H1 (cell line): ENCODE measurements around the gene RBM26. TPM values are rescaled to one million over a fixed set of nuclear protein-coding genes. Genes with fewer than 3 reads are reported as not detected.

Experiments
- BRCA1 ChIP-seq: IDR thresholded peaks from 2 replicates; pipeline ENCODE4 v1.6.1; 2012; ENCODE audit warnings: low read depth, low read length, improper control_type of control experiment
- CREB1 ChIP-seq: IDR thresholded peaks from 2 replicates; pipeline ENCODE4 v1.6.1; 2012; ENCODE audit warnings: inconsistent platforms
- CTBP2 ChIP-seq: IDR thresholded peaks from 2 replicates; pipeline ENCODE4 v1.7.0; 2011; ENCODE audit warnings: borderline replicate concordance, mild to moderate bottlenecking, moderate library complexity, mixed read lengths, low read length; ENCODE audit not compliant: insufficient read depth, insufficient read length
- EP300 ChIP-seq, 2 experiments: IDR thresholded peaks; 1 replicate in 1 of 2; 2 replicates in 1 of 2; pipeline ENCODE4 v1.6.1; 2011 to 2012; ENCODE audit warnings: low read depth in 2 of 2, low read length in 2 of 2, mild to moderate bottlenecking in 2 of 2, borderline replicate concordance in 1 of 2, inconsistent platforms in 1 of 2, moderate library complexity in 1 of 2
- EZH2 ChIP-seq: fragments of 200-600 bp; sonication (generic); IDR thresholded peaks from 2 replicates; pipeline ENCODE4 v1.7.1; 2012; ENCODE audit warnings: low read depth, mild to moderate bottlenecking, moderate library complexity, low read length, inconsistent platforms; ENCODE audit not compliant: severe bottlenecking
- FOSL1 ChIP-seq: IDR thresholded peaks from 2 replicates; pipeline ENCODE4 v1.6.1; 2011; ENCODE audit warnings: mild to moderate bottlenecking, low read depth, low read length, moderate library complexity; ENCODE audit not compliant: insufficient read depth
- MAFK ChIP-seq: IDR thresholded peaks from 2 replicates; pipeline ENCODE4 v1.6.1; 2012; ENCODE audit warnings: low read depth, mild to moderate bottlenecking, improper control_type of control experiment, low read length
- NANOG ChIP-seq: IDR thresholded peaks from 2 replicates; pipeline ENCODE4 v1.6.1; 2011; ENCODE audit warnings: low read length, low read depth, mild to moderate bottlenecking, inconsistent platforms; ENCODE audit not compliant: insufficient read depth, poor library complexity, severe bottlenecking
- NRF1 ChIP-seq: IDR thresholded peaks from 2 replicates; pipeline ENCODE4 v1.6.1; 2011; ENCODE audit warnings: mild to moderate bottlenecking, low read depth, low read length, improper control_type of control experiment
- POLR2A ChIP-seq, 2 experiments: IDR thresholded peaks; 1 replicate in 1 of 2; 2 replicates in 1 of 2; pipeline ENCODE4 v1.6.1; 2011; ENCODE audit warnings: low read depth in 2 of 2, low read length in 2 of 2, mild to moderate bottlenecking in 2 of 2; ENCODE audit errors: control extremely low read depth in 1 of 2
- SP1 ChIP-seq: IDR thresholded peaks from 2 replicates; pipeline ENCODE4 v1.6.1; 2011; ENCODE audit warnings: low read depth, low read length
- TAF1 ChIP-seq: IDR thresholded peaks from 2 replicates; pipeline ENCODE4 v1.6.1; 2011; ENCODE audit warnings: mild to moderate bottlenecking, low read depth, low read length
- TBP ChIP-seq: IDR thresholded peaks from 2 replicates; pipeline ENCODE4 v1.6.1; 2011; ENCODE audit warnings: low read depth, low read length, improper control_type of control experiment
- TCF12 ChIP-seq: IDR thresholded peaks from 2 replicates; pipeline ENCODE4 v1.6.1; 2011; ENCODE audit warnings: low read depth, mild to moderate bottlenecking, low read length
- polyA plus RNA-seq, 7 experiments: library from polyadenylated mRNA; depleted of rRNA in 3 of 7; stranded (reverse) in 5 of 7; unstranded in 2 of 7; fragments of >200 nt in 5 of 7; fragments of 200-250 nt in 2 of 7; gene quantifications; 1 replicate in 5 of 7; 2 replicates in 1 of 7; 4 replicates in 1 of 7; pipeline versions ENCODE4 v1.2.1 to v1.2.3, GENCODE V29; 2011 to 2013; ENCODE audit warnings: missing spikeins in 2 of 7, mixed read lengths in 2 of 7
- total RNA-seq: library from RNA; stranded (reverse); fragmentation: NEBNext Ultra II Directional; extraction: Animal tissue kit (Norgen Biotek cat#: 25700); gene quantifications from 2 replicates; pipeline ENCODE4 v1.2.1, GENCODE V29; 2021
- TF ChIP-seq, protein P1 (sequence below): IDR thresholded peaks from 2 replicates; pipeline ENCODE4 v1.6.1; 2012; ENCODE audit warnings: low read length, inconsistent platforms
- TF ChIP-seq, protein P2 (sequence below), 3 experiments: IDR thresholded peaks; 1 replicate in 2 of 3; 2 replicates in 1 of 3; pipeline versions ENCODE4 v1.5.1 to v1.6.1; 2011; ENCODE audit warnings: low read length in 3 of 3, mild to moderate bottlenecking in 3 of 3, inconsistent platforms in 2 of 3, low read depth in 1 of 3, moderate library complexity in 1 of 3; ENCODE audit not compliant: insufficient read depth in 1 of 3; ENCODE audit errors: control extremely low read depth in 1 of 3
- TF ChIP-seq, protein P3 (sequence below): IDR thresholded peaks from 2 replicates; pipeline ENCODE4 v1.6.1; 2012; ENCODE audit warnings: inconsistent platforms
- TF ChIP-seq, protein P4 (sequence below): IDR thresholded peaks from 2 replicates; pipeline ENCODE4 v1.6.1; 2011; ENCODE audit warnings: low read length, improper control_type of control experiment

Gene RBM26
- total and polyA plus RNA-seq, 2 of the 8 experiments (the other 6 are each of a cell fraction or from before 2014, with no cell fraction given): 20.3 to 65.5 TPM

DNA sequence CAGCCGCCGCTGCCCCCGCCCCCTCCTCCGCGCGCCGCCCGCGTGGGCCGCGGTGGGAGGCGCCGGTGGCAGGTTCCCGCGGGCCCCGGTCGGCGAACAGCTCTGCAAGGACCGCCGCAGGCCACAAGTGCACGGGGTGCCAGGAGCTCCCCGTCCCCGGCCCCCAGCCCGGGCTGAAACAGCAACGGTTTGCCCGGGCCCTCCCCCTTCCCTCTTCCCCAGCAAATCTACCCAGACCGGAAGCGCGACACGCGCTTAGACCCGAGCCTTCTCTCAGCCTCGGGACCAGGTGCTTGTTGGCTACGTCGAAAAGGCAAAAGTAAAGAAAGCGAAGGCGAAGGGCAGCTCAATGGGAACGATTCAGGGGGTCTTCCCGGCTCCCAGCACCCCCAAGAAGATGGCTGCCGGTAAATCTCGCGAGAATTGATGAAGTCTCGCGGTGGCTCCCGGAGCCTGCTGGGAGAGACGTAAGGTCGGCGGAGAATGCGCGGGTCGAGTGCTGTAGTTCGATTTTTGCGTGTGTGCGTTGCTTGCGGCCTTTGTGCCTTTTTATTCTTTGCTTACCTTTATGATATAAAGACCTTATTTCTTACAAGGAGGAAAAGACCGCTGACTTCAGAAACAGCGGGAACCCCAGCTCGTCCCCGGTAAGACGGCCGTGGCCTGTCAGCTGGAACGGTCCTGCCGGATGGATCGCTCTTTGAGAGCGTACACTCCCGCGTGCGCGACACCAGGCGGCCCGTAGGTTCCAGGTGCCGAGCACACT lies at the start of gene RBM26 (continued):
- no peak for TF ChIP-seq FOSL1
- 0 out of 2 replicates have a peak, but pooled peaks have one; percentile 20 for TF ChIP-seq TCF12
- no peak for TF ChIP-seq EP300 (IDR thresholded peaks at IDR 0.05; ENCODE audit: borderline replicate concordance in 1 of 2, low read depth in 2 of 2, low read length in 2 of 2)
- TF ChIP-seq NRF1: no peak
- TF ChIP-seq EZH2: no peak
- TF ChIP-seq, protein P1, sequence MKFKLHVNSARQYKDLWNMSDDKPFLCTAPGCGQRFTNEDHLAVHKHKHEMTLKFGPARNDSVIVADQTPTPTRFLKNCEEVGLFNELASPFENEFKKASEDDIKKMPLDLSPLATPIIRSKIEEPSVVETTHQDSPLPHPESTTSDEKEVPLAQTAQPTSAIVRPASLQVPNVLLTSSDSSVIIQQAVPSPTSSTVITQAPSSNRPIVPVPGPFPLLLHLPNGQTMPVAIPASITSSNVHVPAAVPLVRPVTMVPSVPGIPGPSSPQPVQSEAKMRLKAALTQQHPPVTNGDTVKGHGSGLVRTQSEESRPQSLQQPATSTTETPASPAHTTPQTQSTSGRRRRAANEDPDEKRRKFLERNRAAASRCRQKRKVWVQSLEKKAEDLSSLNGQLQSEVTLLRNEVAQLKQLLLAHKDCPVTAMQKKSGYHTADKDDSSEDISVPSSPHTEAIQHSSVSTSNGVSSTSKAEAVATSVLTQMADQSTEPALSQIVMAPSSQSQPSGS: peak; percentile 87
- TF ChIP-seq SP1: no peak
- TF ChIP-seq, protein P2, sequence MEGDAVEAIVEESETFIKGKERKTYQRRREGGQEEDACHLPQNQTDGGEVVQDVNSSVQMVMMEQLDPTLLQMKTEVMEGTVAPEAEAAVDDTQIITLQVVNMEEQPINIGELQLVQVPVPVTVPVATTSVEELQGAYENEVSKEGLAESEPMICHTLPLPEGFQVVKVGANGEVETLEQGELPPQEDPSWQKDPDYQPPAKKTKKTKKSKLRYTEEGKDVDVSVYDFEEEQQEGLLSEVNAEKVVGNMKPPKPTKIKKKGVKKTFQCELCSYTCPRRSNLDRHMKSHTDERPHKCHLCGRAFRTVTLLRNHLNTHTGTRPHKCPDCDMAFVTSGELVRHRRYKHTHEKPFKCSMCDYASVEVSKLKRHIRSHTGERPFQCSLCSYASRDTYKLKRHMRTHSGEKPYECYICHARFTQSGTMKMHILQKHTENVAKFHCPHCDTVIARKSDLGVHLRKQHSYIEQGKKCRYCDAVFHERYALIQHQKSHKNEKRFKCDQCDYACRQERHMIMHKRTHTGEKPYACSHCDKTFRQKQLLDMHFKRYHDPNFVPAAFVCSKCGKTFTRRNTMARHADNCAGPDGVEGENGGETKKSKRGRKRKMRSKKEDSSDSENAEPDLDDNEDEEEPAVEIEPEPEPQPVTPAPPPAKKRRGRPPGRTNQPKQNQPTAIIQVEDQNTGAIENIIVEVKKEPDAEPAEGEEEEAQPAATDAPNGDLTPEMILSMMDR (IDR thresholded peaks at IDR 0.05; ENCODE audit: control extremely low read depth in 1 of 3, insufficient read depth in 1 of 3, low read depth in 1 of 3, low read length in 3 of 3): 0 out of 4 replicates have a peak, but pooled peaks of 1 of the 3 experiments have one; percentile 0
- TF ChIP-seq, protein P3, sequence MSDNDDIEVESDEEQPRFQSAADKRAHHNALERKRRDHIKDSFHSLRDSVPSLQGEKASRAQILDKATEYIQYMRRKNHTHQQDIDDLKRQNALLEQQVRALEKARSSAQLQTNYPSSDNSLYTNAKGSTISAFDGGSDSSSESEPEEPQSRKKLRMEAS: peak; percentile 96
- TF ChIP-seq NANOG: no peak
- TF ChIP-seq CREB1: peak; percentile 53; the same call in 1 of the 2 replicates
- TF ChIP-seq POLR2A (IDR thresholded peaks at IDR 0.05; ENCODE audit: control extremely low read depth in 1 of 2, low read depth in 2 of 2, low read length in 2 of 2): peak; percentile 80 to 98
- TF ChIP-seq MAFK: no peak
- no peak for TF ChIP-seq CTBP2
- TF ChIP-seq BRCA1: peak; percentile 90
- TF ChIP-seq TAF1: peak; percentile 85
- peak; percentile 83 for TF ChIP-seq TBP
- TF ChIP-seq, protein P4, sequence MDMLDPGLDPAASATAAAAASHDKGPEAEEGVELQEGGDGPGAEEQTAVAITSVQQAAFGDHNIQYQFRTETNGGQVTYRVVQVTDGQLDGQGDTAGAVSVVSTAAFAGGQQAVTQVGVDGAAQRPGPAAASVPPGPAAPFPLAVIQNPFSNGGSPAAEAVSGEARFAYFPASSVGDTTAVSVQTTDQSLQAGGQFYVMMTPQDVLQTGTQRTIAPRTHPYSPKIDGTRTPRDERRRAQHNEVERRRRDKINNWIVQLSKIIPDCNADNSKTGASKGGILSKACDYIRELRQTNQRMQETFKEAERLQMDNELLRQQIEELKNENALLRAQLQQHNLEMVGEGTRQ: no peak
